Measurements from ENCODE around the gene NIPAL3.
"Not testable (repeated sequence)": the region's sequence is repeated elsewhere in the genome, so short reads cannot be mapped to it uniquely, and the experiment has no call there.

Gene NIPAL3

DNA sequence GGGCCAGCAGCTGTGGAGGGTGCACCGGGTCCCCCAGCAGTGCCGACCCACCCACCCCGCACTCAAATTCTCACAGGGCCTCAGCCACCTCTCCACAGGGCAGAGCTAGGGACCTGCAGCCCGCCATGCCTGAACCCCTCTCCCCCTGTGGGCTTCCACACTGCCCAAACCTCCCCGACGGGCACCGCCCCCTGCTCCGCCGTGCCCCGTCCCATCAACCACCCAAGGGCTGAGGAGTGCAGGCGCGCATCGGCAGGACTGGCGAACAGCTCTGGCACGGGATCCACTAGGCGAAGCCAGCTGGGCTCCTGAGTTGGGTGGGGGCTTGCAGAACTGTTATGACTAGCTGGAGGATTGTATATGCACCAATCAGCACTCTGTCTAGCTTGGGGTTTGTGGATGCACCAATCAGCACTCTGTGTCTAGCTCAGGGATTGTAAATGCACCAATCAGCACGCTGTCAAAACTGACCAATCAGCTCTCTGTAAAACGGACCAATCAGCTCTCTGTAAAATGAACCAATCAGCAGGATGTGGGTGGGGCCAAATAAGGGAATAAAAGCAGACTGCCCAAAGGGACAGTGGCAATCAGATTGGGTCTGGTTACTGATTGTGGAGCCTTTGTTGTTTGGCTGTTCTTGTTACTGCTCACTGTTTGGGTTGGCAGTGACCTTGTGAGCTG is 74.6 kb downstream of the NIPAL3 start:
- no peak for DNase-seq (ENCODE audit: low spot score)

DNA sequence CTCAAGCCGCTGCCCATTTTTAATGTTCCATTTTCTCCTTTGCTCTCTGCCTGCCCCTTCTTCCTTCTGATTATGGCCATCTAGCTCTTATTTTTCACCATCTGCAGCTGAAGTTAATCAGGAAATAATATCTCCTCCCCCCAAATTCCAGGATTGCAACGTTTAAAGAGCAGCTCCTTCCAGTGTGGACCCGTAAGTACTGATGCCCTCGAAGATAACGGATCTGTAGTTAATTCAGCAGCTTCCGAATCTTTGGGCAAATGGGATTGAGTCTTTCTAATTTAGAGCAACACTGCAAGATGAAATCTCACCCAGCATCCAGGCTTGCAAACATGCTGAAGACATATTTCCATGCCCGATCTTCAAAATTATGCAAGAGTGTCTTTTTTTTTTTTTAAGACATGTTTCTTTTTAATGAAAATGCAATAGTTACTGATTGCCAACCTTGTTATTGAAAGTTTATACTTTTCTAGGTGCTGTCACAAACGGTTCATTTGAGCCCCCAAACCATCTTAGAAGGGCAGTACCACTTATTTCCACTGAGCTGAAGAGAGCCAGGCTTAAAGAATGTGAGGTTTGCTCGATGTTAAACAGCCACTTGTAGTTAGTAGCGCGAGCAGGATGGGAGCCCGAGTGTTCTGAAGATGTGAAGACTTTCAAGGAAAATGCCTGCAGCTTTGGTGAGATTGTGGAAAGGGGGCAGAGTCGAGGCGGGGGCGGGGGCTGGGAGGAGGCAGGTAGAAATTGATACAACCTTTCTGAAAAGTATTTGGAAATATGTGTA is 76.2 kb downstream of the NIPAL3 start:
- no peak for DNase-seq (ENCODE audit: low spot score)

DNA sequence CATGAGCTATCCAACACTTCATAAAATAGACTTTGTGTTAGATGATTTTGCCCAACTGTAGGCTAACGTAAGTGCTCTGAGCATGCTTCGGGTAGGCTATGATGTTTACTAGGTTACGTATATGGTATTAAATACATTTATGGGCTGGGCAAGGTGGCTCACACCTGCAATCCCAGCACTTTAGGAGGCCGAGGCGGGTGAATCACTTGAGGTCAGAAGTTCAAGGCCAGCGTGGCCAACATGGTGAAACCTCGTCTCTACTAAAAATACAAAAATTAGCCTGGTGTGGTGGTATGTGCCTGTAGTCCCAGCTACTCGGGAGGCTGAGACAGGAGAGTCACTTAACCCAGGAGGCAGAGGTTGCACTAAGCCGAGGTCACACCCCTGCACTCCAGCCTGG is 77.3 kb downstream of the NIPAL3 start:
- DNase-seq (ENCODE audit: low spot score) = not testable (repeated sequence)

DNA sequence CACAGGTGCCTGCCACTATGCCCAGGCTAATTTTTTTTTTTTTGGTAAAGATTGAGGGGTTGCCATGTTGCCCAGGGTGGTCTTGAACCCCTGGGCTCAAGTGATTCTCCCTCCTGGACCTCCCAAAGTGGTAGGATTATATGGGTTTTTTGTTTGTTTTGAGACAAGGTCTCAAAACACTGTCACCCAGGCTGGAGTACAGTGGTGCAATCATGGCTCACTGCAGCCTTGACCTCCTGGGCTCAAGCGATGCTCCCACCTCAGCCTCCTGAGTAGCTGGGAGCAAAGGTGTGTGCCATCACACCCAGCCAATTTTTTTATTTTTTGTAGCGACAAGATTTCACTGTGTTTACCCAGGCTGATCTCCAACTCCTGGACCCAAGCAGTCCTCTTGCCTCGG is 78.2 kb downstream of the NIPAL3 start:
- no peak for DNase-seq (ENCODE audit: low spot score)

DNA sequence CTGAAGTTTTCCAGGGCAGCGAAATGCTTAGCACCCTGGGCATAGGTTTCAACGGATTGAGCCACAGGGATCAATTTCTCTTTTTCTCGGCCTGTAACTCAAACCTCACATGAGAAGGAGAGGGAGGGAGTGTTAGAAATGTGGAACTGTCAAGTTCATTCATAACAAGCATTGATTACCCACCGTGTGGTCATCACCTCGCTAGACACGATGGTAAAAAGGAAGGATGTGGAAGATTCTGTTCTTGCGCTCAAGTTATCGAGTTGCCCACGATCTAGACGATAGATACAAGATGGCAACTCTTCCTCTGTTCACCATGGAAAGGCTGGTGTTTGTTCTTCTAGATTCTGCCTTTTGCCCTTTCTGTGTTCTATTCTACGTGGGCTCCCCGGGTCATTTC is 83.0 kb downstream of the NIPAL3 start:
- DNase-seq (ENCODE audit: low spot score) = no peak

DNA sequence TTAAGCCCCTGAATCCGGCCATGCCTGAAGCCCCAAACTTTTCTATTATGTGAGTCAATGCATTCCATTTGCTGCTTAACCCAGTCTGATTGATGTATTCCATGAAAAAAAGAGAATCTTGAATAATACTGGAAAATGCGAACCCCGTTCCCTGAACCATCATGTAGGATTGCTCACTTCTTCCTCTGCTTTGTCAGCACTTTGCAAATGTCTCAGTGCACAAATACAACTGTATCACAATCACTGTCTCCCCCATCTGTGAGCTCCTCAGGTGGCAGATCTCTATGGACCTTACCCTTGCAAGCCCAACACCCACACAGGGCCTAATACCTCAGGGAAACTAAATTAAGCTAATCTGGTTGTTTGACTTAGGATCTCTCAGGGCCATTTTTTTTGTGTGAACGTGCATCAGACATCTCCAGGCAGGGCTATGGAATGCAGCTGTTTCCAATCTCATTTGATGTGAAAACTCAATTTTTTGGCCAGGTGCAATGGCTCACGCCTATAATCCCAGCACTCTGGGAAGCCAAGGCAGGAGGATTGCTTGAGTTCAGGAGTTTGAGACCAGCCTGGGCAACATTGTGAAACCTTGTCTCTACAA is 84.9 kb downstream of the NIPAL3 start:
- no peak for DNase-seq (ENCODE audit: low spot score)

DNA sequence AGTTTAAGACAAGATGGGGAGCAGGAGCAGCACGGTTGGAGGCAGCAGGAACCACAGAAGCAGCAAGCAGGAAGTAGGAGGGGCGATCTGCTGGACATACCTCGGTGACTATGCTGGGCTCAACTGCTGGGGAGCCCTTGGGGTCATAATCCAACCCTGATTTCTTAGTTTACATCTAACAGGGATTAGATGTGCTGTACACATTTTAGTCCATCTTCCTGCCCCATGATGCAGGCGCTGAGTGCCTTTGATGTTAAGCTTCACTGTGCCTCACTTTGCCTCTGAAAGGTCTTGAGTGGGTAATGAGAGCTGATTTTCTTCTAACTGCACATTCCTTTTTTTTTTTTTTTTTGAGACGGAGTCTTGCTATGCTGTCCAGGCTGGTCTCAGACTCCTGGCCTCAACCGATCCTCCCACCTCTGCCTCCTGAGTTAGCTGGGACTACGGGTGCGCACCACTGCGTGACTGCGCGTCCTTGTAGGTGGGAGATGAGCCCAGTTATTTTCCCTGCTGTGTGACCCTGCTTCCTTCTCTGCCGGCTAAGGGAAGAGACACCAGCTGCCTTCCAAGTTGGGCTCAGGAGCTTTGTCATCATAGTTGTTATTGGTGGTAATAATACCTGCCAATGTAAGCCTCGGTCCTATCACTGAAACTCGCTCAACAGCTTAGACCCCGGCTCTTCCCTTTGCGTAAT is 85.9 kb downstream of the NIPAL3 start:
- DNase-seq (ENCODE audit: low spot score) = peak; percentile 41

DNA sequence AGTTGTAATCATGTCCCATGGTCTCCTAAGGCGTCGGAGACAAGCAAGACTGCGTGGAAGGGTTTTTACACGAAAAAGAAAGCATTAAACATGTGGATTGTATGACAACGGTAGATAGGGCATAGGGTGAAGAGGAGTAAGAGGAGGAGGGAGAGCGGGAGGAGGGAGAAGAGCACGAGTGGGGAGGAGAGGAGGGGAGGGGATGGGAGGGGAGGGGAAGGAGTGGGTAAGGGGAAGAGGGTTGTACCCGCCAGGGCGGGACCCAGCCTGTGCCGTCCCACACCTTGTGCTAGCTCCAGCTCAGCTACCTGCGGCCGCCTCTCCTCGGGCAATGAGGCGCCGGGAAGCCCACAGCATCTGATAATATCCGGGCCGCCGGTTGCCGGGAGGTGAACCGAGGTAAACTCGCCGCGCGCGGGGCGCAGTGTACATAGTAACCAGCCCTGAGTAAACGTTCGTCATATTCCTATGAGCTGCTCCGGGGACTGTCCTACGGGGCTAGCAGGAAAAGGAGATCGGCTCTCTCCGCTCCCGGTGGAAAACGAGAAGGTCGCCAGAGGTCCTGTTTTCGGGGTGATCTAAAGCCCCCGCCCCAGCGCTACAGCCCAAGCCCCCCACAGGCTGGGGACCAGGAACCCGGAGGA is 86.6 kb downstream of the NIPAL3 start:
- DNase-seq (ENCODE audit: low spot score) = peak; percentile 53

DNA sequence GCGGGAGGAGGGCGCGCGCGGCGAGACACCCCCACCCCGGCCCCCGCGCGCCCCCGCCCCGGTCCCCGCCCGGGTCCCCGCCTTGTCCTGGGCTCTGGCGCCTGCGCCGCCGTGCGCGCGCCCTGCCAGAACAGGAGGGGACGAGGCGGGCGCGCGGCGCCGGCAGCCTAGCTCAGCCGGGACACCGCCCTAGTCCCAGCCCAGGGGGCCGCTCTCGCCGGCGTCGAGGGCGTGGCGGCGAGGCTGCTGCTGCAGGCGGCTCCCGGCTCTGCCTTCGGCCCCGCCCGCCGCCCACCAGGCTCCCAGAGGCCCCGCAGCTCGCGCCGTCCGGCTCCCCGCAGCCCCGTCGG is 87.1 kb downstream of the NIPAL3 start, which contains the start of gene RCAN3:
RCAN3 (plus strand) TSS at position 128 of the 350 bp plus-strand sequence. CDS start 11,537 bp downstream, outside the sequence.
- DNase-seq (ENCODE audit: low spot score) = peak; percentile 68

DNA sequence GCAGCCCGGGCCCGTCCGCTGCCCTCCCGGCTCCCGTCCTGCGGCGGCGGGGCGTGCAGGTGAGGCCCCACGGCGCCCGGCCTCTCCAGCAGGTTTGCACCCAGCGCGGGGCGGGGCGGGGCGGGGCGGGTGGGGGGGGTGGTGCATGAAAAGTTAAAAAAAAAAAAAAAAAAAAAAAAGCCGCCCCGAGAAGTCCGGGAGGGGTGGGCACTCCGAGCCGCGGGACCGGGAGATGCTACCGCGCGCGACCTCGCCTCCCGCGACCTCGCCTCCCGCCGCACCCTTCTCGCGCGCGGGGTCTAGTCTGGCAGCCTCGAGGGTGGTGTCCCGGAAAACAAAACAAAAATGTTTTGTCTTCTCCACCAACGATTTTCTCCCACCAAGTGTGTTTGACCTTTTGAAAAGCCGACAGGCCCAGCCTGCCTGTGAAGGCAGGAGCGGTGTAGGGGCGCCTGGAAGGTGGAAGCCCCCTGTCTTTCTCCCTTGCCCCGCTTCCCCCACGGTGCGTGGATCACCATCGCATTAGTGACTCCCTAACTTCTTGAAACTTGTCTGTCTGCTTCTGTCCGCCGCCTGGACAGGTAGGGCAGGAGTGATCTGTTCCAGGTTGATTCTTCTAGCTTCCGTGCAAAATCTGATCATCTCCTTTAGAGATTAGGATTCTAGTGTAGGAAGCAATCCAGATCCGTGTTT is 87.6 kb downstream of the NIPAL3 start:
- DNase-seq (ENCODE audit: low spot score) = peak; percentile 31

DNA sequence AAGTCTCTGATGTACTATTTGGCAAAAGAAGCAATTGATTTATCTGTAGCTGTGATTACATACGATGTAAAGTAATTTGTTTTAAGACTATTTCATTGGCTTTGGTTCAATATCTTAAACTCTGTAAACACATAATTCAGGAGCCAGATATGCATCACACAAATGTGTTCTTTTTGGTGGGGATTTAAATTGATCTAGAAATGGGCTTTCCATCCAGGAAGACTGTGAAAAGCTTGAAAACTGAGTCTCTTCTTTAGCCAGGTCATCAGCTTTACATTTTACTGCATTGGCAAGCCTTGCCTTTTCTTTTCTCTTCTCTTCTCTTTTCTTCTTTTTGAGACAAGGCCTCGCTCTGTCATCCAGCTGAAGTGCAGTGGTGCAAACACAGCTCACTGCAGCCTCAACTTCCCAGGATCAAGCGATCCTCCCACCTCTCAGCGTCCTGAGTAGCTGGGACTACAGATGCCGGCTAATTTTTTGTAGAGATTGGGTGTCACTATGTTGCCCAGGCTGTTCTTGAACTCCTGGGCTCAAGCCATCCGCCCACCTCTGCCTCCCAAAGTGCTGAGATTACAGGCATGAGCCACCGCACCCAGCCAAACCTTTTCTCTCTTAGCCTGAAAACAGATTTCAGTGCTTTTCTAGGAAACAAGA is 88.4 kb downstream of the NIPAL3 start:
- DNase-seq (ENCODE audit: low spot score) = peak; percentile 26

DNA sequence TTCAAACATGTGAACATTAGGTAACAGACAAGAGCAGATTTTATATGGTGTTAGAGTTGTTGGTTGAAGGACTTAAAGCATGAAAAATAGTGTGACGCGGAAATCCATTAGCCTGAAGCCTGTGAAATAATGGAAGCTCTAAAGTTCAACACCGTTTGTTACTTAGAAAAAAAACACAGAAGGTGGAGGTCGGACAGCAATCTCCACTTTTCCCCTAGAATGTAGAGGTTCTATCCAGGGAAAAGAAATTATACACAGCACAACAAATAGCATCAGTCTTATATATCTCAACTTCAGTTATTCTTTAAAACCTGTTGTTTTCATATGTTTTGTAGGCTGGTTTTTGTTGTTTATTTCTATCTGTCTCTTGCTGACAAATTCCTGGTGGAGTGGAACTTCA is 89.0 kb downstream of the NIPAL3 start:
- DNase-seq (ENCODE audit: low spot score) = no peak

DNA sequence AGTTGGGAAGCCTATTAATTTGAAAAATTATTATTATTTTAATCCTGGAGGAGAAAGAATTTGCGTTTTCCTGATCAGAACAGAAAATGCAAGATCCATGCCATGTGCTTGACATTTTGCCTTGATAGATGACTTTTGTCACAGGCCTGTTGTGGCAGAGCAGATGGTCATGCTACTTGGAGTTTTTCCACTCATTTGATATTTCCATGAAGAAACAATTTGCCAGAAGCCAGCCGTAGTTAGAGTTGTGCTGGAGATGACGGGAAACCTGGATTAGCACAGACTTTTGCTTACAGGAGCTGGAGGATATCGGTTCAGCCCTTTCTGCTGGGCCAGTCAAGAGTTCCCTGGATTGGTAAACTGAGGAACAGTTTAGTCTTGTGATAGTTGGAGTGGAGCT is 90.2 kb downstream of the NIPAL3 start:
- peak; percentile 60 for DNase-seq (ENCODE audit: low spot score)

DNA sequence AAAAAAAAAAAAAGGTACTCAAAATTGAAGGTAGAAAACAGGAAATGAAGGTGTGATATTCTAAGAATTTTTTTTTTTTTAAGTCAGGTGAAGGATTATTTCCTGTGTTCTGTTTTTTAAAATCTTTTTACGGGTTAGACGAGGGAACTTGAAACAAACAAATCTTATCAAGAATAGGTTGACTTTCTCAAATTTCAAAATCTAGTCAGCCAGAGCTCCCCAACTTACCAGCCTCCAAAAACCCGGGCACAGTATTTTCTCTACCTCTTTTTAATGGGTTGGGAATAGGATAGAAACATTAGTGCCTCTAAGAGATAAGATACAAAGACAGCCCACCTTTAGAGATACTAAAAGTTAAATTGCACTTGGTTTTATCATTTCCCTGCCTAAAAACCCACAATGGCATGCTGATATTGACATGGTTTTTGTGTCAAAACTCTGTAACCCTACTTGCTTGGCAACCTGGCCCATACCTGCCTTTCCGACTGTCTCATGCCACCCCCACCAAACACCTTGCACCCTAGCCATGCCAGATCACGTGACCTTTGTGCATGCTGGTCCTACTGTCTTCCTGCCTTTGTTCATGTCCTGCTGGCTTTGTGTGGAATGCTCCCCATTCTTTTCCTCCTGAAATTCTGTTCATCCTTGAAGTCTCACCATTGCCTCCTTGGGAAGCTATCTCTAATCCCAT is 91.2 kb downstream of the NIPAL3 start:
- no peak for DNase-seq (ENCODE audit: low spot score)

DNA sequence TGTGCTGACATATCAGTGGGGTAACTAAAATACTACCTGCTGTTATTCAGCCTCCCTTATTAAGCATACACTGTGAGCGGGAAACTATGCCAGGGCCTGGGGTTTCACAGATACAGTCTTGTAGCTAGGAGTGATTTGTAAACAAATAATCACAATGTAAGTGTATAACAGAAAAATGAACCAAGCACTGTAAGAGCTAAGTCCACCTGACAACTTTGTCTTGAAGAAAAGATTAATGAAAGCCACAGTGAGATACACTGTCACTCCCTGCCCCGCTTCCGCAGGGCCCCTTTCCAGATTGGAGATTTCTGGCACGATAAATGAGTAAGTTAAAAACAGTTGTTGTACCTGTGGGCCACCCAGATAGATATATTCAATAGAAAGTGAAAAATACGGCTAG is 91.8 kb downstream of the NIPAL3 start:
- no peak for DNase-seq (ENCODE audit: low spot score)

DNA sequence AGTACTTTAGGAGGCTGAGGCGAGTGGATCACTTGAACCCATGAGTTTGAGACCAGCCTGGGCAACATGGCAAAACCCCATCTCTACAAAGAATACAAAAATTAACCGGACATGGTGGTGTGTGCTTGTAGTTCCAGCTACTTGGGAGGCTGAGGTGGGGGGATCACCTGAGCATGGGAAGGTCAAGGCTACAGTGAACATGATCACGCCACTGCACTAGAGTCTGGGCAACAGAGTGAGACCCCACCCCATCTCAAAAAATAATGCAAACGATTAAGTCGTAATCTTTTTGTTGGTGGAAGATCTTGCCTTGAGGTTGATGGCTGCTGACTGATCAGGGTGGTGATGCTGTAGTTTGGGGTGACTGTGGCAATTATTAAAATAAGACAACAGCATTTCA is 93.3 kb downstream of the NIPAL3 start:
- DNase-seq (ENCODE audit: low spot score) = no peak

DNA sequence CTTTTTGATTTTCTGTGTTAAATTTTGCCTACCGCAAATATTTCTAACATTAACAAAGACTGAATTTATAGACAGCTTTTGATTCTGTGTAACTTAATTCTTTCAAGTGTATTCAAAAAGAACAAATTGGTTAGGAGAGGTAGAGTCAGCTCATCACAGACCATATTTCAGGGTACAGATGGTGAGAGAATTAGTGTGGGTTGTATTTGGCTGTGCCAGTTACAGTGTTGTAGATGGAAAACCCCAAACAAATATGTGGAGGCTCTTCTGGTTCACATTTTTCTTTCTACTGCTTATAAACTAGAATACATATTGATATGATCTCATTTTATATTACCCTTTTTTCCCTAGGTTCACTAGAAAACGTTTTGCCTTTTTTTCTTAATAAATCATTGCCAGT is 98.1 kb downstream of the NIPAL3 start:
- DNase-seq (ENCODE audit: low spot score) = no peak

DNA sequence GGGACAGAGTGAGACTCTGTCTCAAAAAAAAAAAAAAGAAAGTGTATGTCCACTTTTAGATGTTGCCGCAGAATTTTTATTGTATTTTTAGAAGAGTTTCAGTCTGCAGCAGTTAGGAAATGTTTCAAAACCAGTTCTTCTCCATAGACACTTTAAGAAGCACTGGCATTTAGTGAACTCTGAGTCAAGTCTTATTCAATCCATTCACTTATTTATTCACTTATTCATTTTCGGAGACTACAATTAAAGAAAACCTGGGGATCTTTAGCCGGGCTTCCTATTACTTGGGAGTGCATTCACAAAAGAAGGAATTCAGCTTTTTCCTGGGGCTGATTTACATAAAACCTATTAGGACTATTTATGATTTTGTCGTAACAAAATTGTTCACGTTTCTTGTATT is 99.3 kb downstream of the NIPAL3 start:
- DNase-seq (ENCODE audit: low spot score) = no peak

DNA sequence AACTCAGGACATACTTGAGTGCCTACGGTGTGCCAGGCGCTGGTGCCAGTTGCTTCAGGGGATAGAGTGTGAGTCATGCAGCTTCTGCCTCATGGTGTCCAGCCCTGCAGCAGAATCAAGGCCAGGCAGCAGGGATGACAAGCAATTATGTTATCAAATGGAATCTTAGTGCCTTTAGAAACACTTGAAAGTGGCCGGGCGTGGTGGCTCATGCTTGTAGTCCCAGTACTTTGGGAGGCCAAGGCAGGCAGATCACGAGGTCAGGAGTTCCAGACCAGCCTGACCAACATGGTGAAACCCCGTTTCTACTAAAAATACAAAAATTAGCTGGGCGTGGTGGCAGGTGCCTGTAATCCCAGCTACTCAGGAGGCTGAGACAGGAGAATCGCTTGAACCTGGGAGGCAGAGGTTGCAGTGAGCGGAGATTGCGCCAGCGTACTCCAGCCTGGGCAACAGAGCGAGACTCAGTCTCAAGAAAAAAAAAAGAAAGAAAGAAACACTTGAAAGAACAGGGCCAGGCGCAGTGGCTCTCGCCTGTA is 100.1 kb downstream of the NIPAL3 start:
- not testable (repeated sequence) for DNase-seq (ENCODE audit: low spot score)

DNA sequence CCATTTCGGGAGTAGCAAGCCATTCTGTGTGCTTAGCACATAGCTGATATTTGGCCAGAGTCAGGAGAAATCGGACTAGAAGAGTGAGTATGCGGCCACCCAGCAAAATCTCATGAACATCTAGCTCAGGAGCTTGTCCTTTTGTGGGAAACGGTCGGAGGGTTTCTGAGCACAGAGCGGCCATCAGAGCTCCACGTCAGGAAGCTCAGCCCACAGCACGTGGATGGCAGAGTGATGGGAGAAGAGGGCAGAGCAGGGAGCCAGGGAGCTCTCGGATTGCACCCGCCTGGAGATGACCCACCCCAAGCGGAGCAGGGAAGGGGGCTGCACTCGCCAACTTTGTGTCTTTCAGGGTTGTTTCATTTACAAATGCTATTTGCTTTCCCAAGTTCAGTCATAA is 100.9 kb downstream of the NIPAL3 start:
- no peak for DNase-seq (ENCODE audit: low spot score)

Measured in pons (tissue), 1 donor.